Keratinocyte (primary cell): ENCODE results near the gene CCDC88A. TPM values are rescaled to one million over a fixed set of nuclear protein-coding genes. Genes with fewer than 3 reads are reported as not detected.

Experiments
- DNase-seq: peaks from one replicate; pipeline ENCODE4 v3.0.0-alpha.2; 2011; ENCODE audit warnings: low read depth, missing footprints, low spot score
- FAIRE-seq: peaks from 2 replicates; lab custom pipeline; 2011; peaks lifted over from hg19 to GRCh38; lab: Jason Lieb, UNC
- H2AFZ ChIP-seq: 2 replicates; pipeline ENCODE4 v1.6.0; 2012; ENCODE audit warnings: low read length, control low read depth, inconsistent platforms; ENCODE audit not compliant: control insufficient read depth
- H3K27ac ChIP-seq: 2 replicates; pipeline ENCODE4 v1.5.1; 2011; ENCODE audit warnings: low read length; ENCODE audit not compliant: control insufficient read depth, insufficient read depth
- H3K27me3 ChIP-seq: 3 replicates; pipeline ENCODE4 v1.6.0; 2011; ENCODE audit warnings: low read length; ENCODE audit not compliant: control insufficient read depth, insufficient read depth; ENCODE audit errors: extremely low read depth
- H3K36me3 ChIP-seq, 2 experiments: 2 replicates in 1 of 2; 3 replicates in 1 of 2; pipeline ENCODE4 v1.5.1; 2011; ENCODE audit warnings: low read length in 2 of 2, mild to moderate bottlenecking in 1 of 2; ENCODE audit not compliant: control insufficient read depth in 2 of 2, insufficient read depth in 2 of 2; ENCODE audit errors: extremely low read depth in 1 of 2
- H3K4me1 ChIP-seq: 3 replicates; pipeline ENCODE4 v1.5.1; 2011; ENCODE audit warnings: low read length; ENCODE audit not compliant: control insufficient read depth, insufficient read depth; ENCODE audit errors: extremely low read depth
- H3K4me2 ChIP-seq: 3 replicates; pipeline ENCODE4 v1.6.0; 2011; ENCODE audit warnings: low read depth, low read length; ENCODE audit not compliant: control insufficient read depth, insufficient read depth; ENCODE audit errors: extremely low read depth
- H3K4me3 ChIP-seq, 3 experiments: fragments of 200-600 bp in 1 of 3; sonication (generic) in 1 of 3; 2 replicates in 2 of 3; 3 replicates in 1 of 3; pipeline ENCODE4 v1.5.1; 2011 to 2016; ENCODE audit warnings: low read length in 3 of 3, mild to moderate bottlenecking in 3 of 3, control low read depth in 2 of 3, inconsistent platforms in 1 of 3, low read depth in 1 of 3, mixed read lengths in 1 of 3, mixed run types in 1 of 3, moderate library complexity in 1 of 3; ENCODE audit not compliant: control insufficient read depth in 2 of 3, insufficient read depth in 2 of 3; ENCODE audit errors: extremely low read depth in 1 of 3
- H3K79me2 ChIP-seq: 2 replicates; pipeline ENCODE4 v1.6.0; 2012; ENCODE audit warnings: low read length; ENCODE audit not compliant: control insufficient read depth, insufficient read depth
- H3K9ac ChIP-seq: 3 replicates; pipeline ENCODE4 v1.6.0; 2011; ENCODE audit warnings: low read length; ENCODE audit not compliant: control insufficient read depth, insufficient read depth; ENCODE audit errors: extremely low read depth
- H3K9me1 ChIP-seq: 3 replicates; pipeline ENCODE4 v1.6.0; 2011; ENCODE audit warnings: low read length; ENCODE audit not compliant: control insufficient read depth, insufficient read depth; ENCODE audit errors: extremely low read depth
- H3K9me3 ChIP-seq: 2 replicates; pipeline ENCODE4 v1.5.1; 2012; ENCODE audit warnings: low read depth, low read length; ENCODE audit not compliant: control insufficient read depth
- H4K20me1 ChIP-seq: 3 replicates; pipeline ENCODE4 v1.6.0; 2011; ENCODE audit warnings: low read length; ENCODE audit not compliant: control insufficient read depth, insufficient read depth; ENCODE audit errors: extremely low read depth
- CTCF ChIP-seq, 3 experiments: IDR thresholded peaks in 1 of 3; conservative IDR thresholded peaks in 1 of 3; optimal IDR thresholded peaks in 1 of 3; 2 replicates in 2 of 3; 3 replicates in 1 of 3; pipeline versions ENCODE3 to v1.5.1; 2011; ENCODE audit warnings: low read length in 3 of 3, mild to moderate bottlenecking in 3 of 3, moderate library complexity in 2 of 3, control low read depth in 1 of 3, inconsistent platforms in 1 of 3; ENCODE audit not compliant: insufficient read depth in 2 of 3; ENCODE audit errors: extremely low read depth in 1 of 3
- EZH2 ChIP-seq: IDR thresholded peaks from one replicate; pipeline ENCODE4 v1.6.1; 2012; ENCODE audit warnings: inconsistent platforms, mild to moderate bottlenecking, low read length, moderate library complexity
- dilution Hi-C: fragments of 300-500 bp; cut with MboI; formaldehyde crosslinking; loops from one replicate; pipeline ENCODE4 v1.7.0; 2020; ENCODE audit warnings: low sequenced_read_pairs; ENCODE audit not compliant: extremely low pct_ligation_motif_present
- polyA plus RNA-seq, 5 experiments: library from polyadenylated mRNA; depleted of rRNA in 3 of 5; stranded (reverse) in 3 of 5; stranded (forward) in 1 of 5; unstranded in 1 of 5; fragments of >200 nt; gene quantifications; 1 replicate in 1 of 5; 2 replicates in 3 of 5; 3 replicates in 1 of 5; pipeline versions ENCODE4 v1.2.1 to v1.2.3, GENCODE V29; 2011 to 2012; ENCODE audit warnings: missing spikeins in 2 of 5, low read depth in 1 of 5, low replicate concordance in 1 of 5

The CCDC88A gene
- polyA plus RNA-seq, 1 donor (not counting 4 experiments of a cell fraction or from before 2014, with no cell fraction given), result 21.3 TPM

- Histone ChIP-seq H3K9me3 (no peaks in the 10 kb centered on the region), H3K36me3 (no peaks in the 10 kb centered on the region), H2AFZ (no peak overlapping the region), H3K9ac (no peak overlapping the region), H3K9me1 (no peaks in the 10 kb centered on the region), H3K4me2 (no peak overlapping the region), H3K79me2 (no peaks in the 10 kb centered on the region), H3K27ac (no peak overlapping the region), H3K27me3 (no peaks in the 10 kb centered on the region), H3K4me1 (no peaks in the 10 kb centered on the region), H4K20me1 (no peaks in the 10 kb centered on the region), H3K4me3 (no peak overlapping the region)
- FAIRE-seq, result no peak
- dilution Hi-C loops, result no loop called here
- no peak for DNase-seq
- no peak for TF ChIP-seq CTCF (optimal IDR thresholded peaks at IDR 0.05 in 1 of 3, IDR thresholded peaks at IDR 0.05 in 1 of 3, conservative IDR thresholded peaks at IDR 0.05 in 1 of 3; ENCODE audit: extremely low read depth in 1 of 3, insufficient read depth in 2 of 3, low read length in 3 of 3)
- no peak for TF ChIP-seq EZH2
These were observed 40.9 kb upstream of the CCDC88A start for GRCh38 chr2:55460562-55460961.

- H3K4me3 ChIP-seq, result no peak overlapping the region
- FAIRE-seq (no peak), DNase-seq (no peak)
- TF ChIP-seq CTCF (optimal IDR thresholded peaks at IDR 0.05 in 1 of 3, IDR thresholded peaks at IDR 0.05 in 1 of 3, conservative IDR thresholded peaks at IDR 0.05 in 1 of 3; ENCODE audit: extremely low read depth in 1 of 3, insufficient read depth in 2 of 3, low read length in 3 of 3) (no peak), EZH2 (no peak)
- no peak overlapping the region for H3K27ac ChIP-seq
- H3K9me1 ChIP-seq, result no peaks in the 10 kb centered on the region
- H3K9me3 ChIP-seq, result no peaks in the 10 kb centered on the region
- no peaks in the 10 kb centered on the region for H3K36me3 ChIP-seq
- dilution Hi-C loops, result no loop called here
- H3K27me3 ChIP-seq, result no peaks in the 10 kb centered on the region
- H3K79me2 ChIP-seq, result no peaks in the 10 kb centered on the region
- H3K9ac ChIP-seq, result no peak overlapping the region
- H4K20me1 ChIP-seq, result no peaks in the 10 kb centered on the region
- H3K4me1 ChIP-seq, result no peaks in the 10 kb centered on the region
- no peak overlapping the region for H3K4me2 ChIP-seq
- H2AFZ ChIP-seq, result no peak overlapping the region
These were observed 40.1 kb upstream of the CCDC88A start for GRCh38 chr2:55459714-55460274.
